Tibial nerve (tissue), 4 donors: ENCODE measurements around the gene GSTA3. TPM values are rescaled to one million over a fixed set of nuclear protein-coding genes. Genes with fewer than 3 reads are reported as not detected.
"Not testable (repeated sequence)": the region's sequence is repeated elsewhere in the genome, so short reads cannot be mapped to it uniquely, and the experiment has no call there.

Experiments
- DNase-seq, 2 donors: peaks; one replicate each; pipeline ENCODE4 v3.0.0-alpha.2; 2019; ENCODE audit warnings: low spot score in 2 of 2
- H3K27ac ChIP-seq, 4 donors: fragments of 200-600 bp; sonication (generic) in 3 of 4; one replicate each; pipeline ENCODE4 v1.5.1; 2017 to 2019; ENCODE audit warnings: mild to moderate bottlenecking in 1 of 4
- H3K27me3 ChIP-seq, 2 donors: fragments of 200-600 bp; sonication (generic) in 1 of 2; one replicate each; pipeline versions ENCODE4 v1.5.1 to v1.6.0; 2017 to 2019
- H3K36me3 ChIP-seq, 3 donors: fragments of 200-600 bp; sonication (generic); one replicate each; pipeline ENCODE4 v1.5.1; 2018 to 2019
- H3K4me1 ChIP-seq, 4 donors: fragments of 200-600 bp; sonication (generic) in 3 of 4; one replicate each; pipeline ENCODE4 v1.5.1; 2017 to 2019
- H3K4me3 ChIP-seq, 4 donors: fragments of 200-600 bp; sonication (generic) in 3 of 4; one replicate each; pipeline ENCODE4 v1.5.1; 2017 to 2019; ENCODE audit warnings: mild to moderate bottlenecking in 1 of 4, moderate library complexity in 1 of 4
- H3K9me3 ChIP-seq, 4 donors: fragments of 200-600 bp; sonication (generic) in 3 of 4; one replicate each; pipeline ENCODE4 v1.5.1; 2017 to 2019
- EP300 ChIP-seq, 2 donors: sonication (generic); formaldehyde crosslinking; IDR thresholded peaks; one replicate each; pipeline ENCODE4 v1.6.1; 2017; ENCODE audit warnings: antibody characterized with exemption in 2 of 2, mild to moderate bottlenecking in 1 of 2
- POLR2A ChIP-seq, 2 donors: fragments of 450-650 bp; IDR thresholded peaks; one replicate each; pipeline ENCODE4 v1.6.1; 2017; ENCODE audit warnings: antibody characterized with exemption in 2 of 2, mild to moderate bottlenecking in 2 of 2, moderate library complexity in 2 of 2
- WGBS, 2 donors: methylation state at CpG; one replicate each; pipeline ENCODE4 v1.1.5; 2018; 5-methylcytosine and 5-hydroxymethylcytosine counted together
- total RNA-seq, 4 donors: library from RNA; depleted of rRNA; stranded (reverse); fragments of >200 nt; gene quantifications; one replicate each; pipeline ENCODE4 v1.1.0, GENCODE V29; 2016
- TF ChIP-seq, protein P1 (sequence below), 5 experiments: fragments of 200-600 bp in 3 of 5; fragments of 450-650 bp in 2 of 5; sonication (generic) in 3 of 5; IDR thresholded peaks; one replicate each; pipeline ENCODE4 v1.5.1; 2016 to 2019; ENCODE audit warnings: antibody characterized with exemption in 5 of 5, mild to moderate bottlenecking in 3 of 5, moderate library complexity in 2 of 5

GSTA3 gene
- total RNA-seq, 4 donors from 2014 or later: not detected

DNA sequence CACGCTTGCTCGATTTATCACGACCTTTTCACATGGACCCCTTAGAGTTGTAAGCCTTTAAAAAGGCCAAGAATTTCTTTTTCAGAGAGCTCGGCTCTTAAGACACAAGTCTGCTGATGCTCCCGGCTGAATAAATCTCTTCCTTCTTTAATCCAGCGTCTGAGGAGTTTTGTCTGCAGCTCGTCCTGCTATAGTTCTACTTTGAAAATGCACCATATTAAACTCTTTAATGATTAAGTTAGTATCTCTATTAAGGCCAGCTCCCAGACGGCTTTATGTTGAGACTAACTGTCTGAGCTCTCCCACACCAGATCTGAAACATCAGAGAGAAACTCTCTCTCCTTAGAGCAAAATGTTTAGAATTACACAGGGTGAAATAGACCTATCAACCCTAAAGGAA lies 18.0 kb upstream of the GSTA3 start:
- H3K4me1 ChIP-seq: no peaks in the 10 kb centered on the region
- H3K36me3 ChIP-seq: no peaks in the 10 kb centered on the region
- DNase-seq: no peak
- no peaks in the 10 kb centered on the region for H3K27me3 ChIP-seq
- no peak overlapping the region for H3K27ac ChIP-seq
- 42 to 50% methylated on average over 8 of the region's 8 CpGs for WGBS, 2 donors
- H3K9me3 ChIP-seq: no peaks in the 10 kb centered on the region
- no peak overlapping the region for H3K4me3 ChIP-seq
- TF ChIP-seq POLR2A (IDR thresholded peaks at IDR 0.05) (no peak), EP300 (IDR thresholded peaks at IDR 0.05) (no peak)
- TF ChIP-seq, protein P1, sequence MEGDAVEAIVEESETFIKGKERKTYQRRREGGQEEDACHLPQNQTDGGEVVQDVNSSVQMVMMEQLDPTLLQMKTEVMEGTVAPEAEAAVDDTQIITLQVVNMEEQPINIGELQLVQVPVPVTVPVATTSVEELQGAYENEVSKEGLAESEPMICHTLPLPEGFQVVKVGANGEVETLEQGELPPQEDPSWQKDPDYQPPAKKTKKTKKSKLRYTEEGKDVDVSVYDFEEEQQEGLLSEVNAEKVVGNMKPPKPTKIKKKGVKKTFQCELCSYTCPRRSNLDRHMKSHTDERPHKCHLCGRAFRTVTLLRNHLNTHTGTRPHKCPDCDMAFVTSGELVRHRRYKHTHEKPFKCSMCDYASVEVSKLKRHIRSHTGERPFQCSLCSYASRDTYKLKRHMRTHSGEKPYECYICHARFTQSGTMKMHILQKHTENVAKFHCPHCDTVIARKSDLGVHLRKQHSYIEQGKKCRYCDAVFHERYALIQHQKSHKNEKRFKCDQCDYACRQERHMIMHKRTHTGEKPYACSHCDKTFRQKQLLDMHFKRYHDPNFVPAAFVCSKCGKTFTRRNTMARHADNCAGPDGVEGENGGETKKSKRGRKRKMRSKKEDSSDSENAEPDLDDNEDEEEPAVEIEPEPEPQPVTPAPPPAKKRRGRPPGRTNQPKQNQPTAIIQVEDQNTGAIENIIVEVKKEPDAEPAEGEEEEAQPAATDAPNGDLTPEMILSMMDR (IDR thresholded peaks at IDR 0.05): no peak

- WGBS, 2 donors: 65 to 68% methylated on average over 9 of the region's 9 CpGs
- no peaks in the 10 kb centered on the region for H3K36me3 ChIP-seq
- H3K4me3 ChIP-seq: no peak overlapping the region
- no peaks in the 10 kb centered on the region for H3K4me1 ChIP-seq
- no peaks in the 10 kb centered on the region for H3K9me3 ChIP-seq
- DNase-seq: no peak
- no peaks in the 10 kb centered on the region for H3K27me3 ChIP-seq
- no peak for TF ChIP-seq EP300 (IDR thresholded peaks at IDR 0.05)
- TF ChIP-seq, protein P1 (IDR thresholded peaks at IDR 0.05): no peak
- TF ChIP-seq POLR2A (IDR thresholded peaks at IDR 0.05): no peak
- H3K27ac ChIP-seq: no peak overlapping the region
Observed at GRCh38 chr6:52925919-52926792, 16.7 kb upstream of the GSTA3 start.

- Histone ChIP-seq H3K27ac (no peak overlapping the region), H3K36me3 (no peaks in the 10 kb centered on the region), H3K27me3 (no peaks in the 10 kb centered on the region), H3K4me1 (no peaks in the 10 kb centered on the region), H3K4me3 (no peak overlapping the region), H3K9me3 (no peaks in the 10 kb centered on the region)
- DNase-seq: no peak
- WGBS, 2 donors: 95% methylated on average over 2 of the region's 2 CpGs
- TF ChIP-seq EP300 (IDR thresholded peaks at IDR 0.05) (no peak), POLR2A (IDR thresholded peaks at IDR 0.05) (no peak)
- TF ChIP-seq, protein P1 (IDR thresholded peaks at IDR 0.05): no peak
Observed at GRCh38 chr6:52925042-52925441, 15.5 kb upstream of the GSTA3 start.

DNA sequence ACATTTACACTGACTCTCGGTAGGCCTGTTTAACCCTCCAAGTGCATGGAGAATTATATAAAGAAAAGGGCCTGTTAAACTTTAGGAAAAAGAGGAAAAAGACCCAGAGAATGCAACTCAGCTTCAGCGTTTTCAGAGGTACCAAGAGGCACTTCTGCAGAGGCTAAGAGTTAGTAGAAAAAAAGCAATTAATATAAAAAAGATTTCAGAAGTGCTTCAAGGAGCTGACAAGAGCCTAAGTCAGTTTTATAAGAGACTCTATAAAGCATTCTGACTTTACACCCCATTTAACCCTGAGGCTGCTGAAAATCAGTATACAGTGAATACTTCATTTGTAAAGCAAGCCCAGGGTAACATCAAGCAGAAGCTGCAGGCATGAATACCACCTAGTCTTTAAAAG lies 14.2 kb upstream of the GSTA3 start:
- WGBS, 2 donors: 38 to 49% methylated on average over 2 of the region's 2 CpGs
- not testable (repeated sequence) for H3K4me1 ChIP-seq, H3K9me3 ChIP-seq, H3K27me3 ChIP-seq, DNase-seq, H3K36me3 ChIP-seq, H3K27ac ChIP-seq, H3K4me3 ChIP-seq

DNA sequence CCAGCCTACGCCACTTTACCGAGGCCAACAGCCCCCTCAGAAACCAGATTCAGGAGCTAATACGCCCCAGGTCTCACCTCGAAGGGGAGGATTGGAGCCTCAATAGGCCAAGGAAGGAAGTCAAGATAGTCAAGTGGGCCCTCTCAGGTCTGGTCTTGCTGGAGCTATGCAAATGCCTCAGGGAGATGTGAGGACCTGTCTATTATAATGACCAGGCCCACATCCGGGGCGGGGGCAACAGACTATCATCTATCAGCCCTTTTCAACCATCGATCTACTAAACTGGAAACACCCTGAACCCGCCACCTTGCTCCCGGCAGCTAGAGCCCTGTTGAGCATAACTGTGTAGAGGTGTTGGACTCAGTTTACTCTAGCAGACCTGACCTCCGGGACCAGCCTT lies 12.7 kb upstream of the GSTA3 start:
- H3K9me3 ChIP-seq: no peaks in the 10 kb centered on the region
- H3K36me3 ChIP-seq: no peaks in the 10 kb centered on the region
- WGBS, 2 donors: 87 to 88% methylated on average over 10 of the region's 10 CpGs
- H3K4me3 ChIP-seq: no peak overlapping the region
- H3K27ac ChIP-seq: no peak overlapping the region
- no peaks in the 10 kb centered on the region for H3K27me3 ChIP-seq
- H3K4me1 ChIP-seq: no peaks in the 10 kb centered on the region
- DNase-seq: no peak
- no peak for TF ChIP-seq EP300 (IDR thresholded peaks at IDR 0.05)
- TF ChIP-seq, protein P1 (IDR thresholded peaks at IDR 0.05): no peak
- TF ChIP-seq POLR2A (IDR thresholded peaks at IDR 0.05): no peak
